ENCODE measurements around the gene TRAM2. TPM values are rescaled to one million over a fixed set of nuclear protein-coding genes. Genes with fewer than 3 reads are reported as not detected.
A peak's percentile ranks its signal among the peaks of the same experiment; 100 is the strongest.

The TRAM2 gene
- total RNA-seq, 1 donor from 2014 or later, result 320 TPM

DNA sequence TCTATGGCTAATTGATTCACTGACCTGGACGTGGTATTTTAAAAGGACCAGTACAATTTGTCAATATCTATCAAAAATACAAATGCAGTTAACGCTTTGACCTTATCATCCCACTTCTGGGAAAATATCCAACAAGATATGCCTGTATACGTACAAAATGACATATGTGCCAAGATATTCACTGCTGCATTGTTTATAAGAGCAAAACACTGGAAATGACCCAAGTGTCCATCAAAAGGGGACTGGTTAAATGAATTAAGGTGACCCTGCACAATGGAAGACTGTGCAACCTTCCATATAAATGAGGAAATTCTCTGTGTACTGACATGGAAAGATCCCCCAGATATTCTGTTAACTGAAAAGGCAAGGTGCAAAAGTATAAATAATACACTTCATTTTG is 13.9 kb downstream of the TRAM2 start:
- Mint-ChIP-seq H3K4me1 (ENCODE audit: unreplicated experiment) (peaks cover 89% of the 10 kb centered on the region), H3K27ac (ENCODE audit: unreplicated experiment) (peak overlapping the region; percentile 91), H3K4me3 (ENCODE audit: unreplicated experiment) (no peak overlapping the region), H3K36me3 (ENCODE audit: unreplicated experiment) (peaks cover 41% of the 10 kb centered on the region), H3K27me3 (ENCODE audit: unreplicated experiment) (no peaks in the 10 kb centered on the region), H3K9me3 (ENCODE audit: unreplicated experiment) (no peaks in the 10 kb centered on the region)
- TF ChIP-seq, protein P1, sequence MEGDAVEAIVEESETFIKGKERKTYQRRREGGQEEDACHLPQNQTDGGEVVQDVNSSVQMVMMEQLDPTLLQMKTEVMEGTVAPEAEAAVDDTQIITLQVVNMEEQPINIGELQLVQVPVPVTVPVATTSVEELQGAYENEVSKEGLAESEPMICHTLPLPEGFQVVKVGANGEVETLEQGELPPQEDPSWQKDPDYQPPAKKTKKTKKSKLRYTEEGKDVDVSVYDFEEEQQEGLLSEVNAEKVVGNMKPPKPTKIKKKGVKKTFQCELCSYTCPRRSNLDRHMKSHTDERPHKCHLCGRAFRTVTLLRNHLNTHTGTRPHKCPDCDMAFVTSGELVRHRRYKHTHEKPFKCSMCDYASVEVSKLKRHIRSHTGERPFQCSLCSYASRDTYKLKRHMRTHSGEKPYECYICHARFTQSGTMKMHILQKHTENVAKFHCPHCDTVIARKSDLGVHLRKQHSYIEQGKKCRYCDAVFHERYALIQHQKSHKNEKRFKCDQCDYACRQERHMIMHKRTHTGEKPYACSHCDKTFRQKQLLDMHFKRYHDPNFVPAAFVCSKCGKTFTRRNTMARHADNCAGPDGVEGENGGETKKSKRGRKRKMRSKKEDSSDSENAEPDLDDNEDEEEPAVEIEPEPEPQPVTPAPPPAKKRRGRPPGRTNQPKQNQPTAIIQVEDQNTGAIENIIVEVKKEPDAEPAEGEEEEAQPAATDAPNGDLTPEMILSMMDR (IDR thresholded peaks at IDR 0.05), result no peak
- no peak for DNase-seq (ENCODE audit: extremely low spot score, unreplicated experiment)

DNA sequence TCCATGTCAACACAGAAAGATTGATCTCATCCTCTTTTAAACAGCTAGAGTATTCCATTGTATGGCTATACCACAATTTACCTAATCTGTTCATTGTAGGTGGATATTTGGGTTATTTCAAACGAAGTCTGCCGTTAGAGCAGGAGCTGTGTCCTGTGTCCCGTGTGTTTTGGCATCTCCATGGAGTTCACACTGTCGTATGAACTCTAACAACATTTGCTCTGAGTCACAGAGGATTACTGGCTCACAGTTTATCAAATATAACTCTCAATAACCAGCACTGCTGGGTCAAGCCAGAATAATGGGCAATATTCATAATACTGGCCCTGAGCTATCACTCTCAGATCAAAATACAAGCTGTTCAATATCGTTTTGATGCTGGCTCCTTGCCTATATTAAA is 16.4 kb downstream of the TRAM2 start:
- Mint-ChIP-seq H3K4me1 (ENCODE audit: unreplicated experiment) (peaks cover 89% of the 10 kb centered on the region), H3K9me3 (ENCODE audit: unreplicated experiment) (no peaks in the 10 kb centered on the region), H3K27me3 (ENCODE audit: unreplicated experiment) (no peaks in the 10 kb centered on the region), H3K36me3 (ENCODE audit: unreplicated experiment) (peaks cover 32% of the 10 kb centered on the region), H3K27ac (ENCODE audit: unreplicated experiment) (peak overlapping the region; percentile 97), H3K4me3 (ENCODE audit: unreplicated experiment) (no peak overlapping the region)
- TF ChIP-seq, protein P1 (IDR thresholded peaks at IDR 0.05), result no peak
- no peak for DNase-seq (ENCODE audit: extremely low spot score, unreplicated experiment)

DNA sequence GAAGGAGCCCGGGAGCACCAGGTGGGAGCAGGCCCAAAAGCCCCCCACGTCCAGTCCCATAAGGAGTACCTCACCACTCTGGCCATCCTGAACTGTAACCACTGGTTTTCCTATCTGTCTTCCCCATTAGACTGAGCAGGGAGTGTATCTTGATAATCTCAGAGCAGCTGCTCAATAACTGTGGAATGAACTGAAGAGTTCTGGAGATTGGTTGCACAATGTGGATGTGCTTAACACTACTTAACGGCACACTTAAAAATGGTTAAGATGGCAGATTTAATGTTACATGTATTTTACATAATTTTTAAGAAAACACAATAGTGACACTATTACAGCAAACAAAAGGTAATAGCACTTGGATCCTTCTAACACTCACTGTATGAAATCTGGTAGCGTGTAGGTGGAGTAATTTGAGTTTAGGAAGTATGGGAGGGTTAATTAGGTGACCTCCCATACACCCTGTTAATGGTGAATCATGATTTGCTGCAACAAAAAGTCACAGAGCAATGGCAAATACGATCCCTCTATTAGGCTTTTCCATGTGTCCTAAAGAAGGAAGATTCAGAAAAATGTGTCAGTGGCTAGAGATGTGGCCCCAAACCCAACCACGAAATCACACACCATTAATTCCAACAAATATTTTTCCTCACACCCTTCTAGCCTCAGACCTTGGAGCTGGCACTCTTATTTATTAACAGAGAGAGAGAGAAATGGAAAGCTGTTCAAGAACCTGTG is 18.4 kb downstream of the TRAM2 start:
- H3K9me3 Mint-ChIP-seq (ENCODE audit: unreplicated experiment), result no peaks in the 10 kb centered on the region
- H3K36me3 Mint-ChIP-seq (ENCODE audit: unreplicated experiment), result peaks cover 27% of the 10 kb centered on the region
- DNase-seq (ENCODE audit: extremely low spot score, unreplicated experiment), result no peak
- no peak overlapping the region for H3K4me3 Mint-ChIP-seq (ENCODE audit: unreplicated experiment)
- H3K27ac Mint-ChIP-seq (ENCODE audit: unreplicated experiment), result peak overlapping the region; percentile 97
- peaks cover 88% of the 10 kb centered on the region for H3K4me1 Mint-ChIP-seq (ENCODE audit: unreplicated experiment)
- H3K27me3 Mint-ChIP-seq (ENCODE audit: unreplicated experiment), result no peaks in the 10 kb centered on the region
- TF ChIP-seq, protein P1 (IDR thresholded peaks at IDR 0.05), result no peak

DNA sequence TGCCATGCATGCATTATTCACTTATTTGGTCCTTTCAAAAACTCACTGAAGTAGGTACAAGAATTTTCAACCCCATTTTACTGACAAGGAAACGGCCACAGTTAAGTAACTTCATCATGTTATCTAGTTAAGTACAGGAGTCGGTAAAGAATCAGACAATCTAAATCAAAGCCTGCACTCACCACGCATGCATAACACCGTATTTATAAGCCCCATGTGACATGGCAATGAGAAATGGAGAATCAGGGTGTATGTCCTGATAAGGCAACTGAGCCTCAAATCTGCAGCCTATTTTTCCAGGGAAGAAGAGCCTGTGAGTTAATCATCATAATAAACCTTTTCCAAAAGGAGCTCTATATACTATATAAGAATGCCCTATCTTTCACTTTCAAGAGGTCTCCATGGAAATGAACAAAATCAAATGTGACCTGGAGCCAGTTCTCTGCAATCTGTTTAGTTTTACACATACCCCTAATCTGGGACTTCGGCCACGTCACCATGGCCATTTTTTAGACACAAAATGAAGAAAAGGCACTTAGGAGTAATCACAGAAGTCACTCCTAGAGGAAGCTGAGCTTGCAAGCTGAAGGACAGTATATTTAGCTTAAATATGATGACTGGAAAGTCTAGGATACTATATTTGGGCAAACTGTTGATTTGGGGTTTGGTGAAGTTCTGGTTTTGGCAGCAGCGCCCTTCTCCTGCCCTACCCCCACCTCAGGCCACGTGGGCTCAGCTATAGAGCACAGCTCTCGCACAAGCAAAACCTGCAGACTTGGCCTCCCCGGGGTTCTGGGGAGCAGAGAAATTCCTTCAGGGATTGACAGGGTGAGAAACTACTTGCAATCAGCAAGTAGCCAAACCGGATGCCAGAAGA is 19.2 kb downstream of the TRAM2 start:
- Mint-ChIP-seq H3K4me3 (ENCODE audit: unreplicated experiment) (no peak overlapping the region), H3K4me1 (ENCODE audit: unreplicated experiment) (peaks cover 88% of the 10 kb centered on the region), H3K27me3 (ENCODE audit: unreplicated experiment) (no peaks in the 10 kb centered on the region), H3K27ac (ENCODE audit: unreplicated experiment) (peak overlapping the region; percentile 97), H3K36me3 (ENCODE audit: unreplicated experiment) (peaks cover 24% of the 10 kb centered on the region), H3K9me3 (ENCODE audit: unreplicated experiment) (no peaks in the 10 kb centered on the region)
- TF ChIP-seq, protein P1 (IDR thresholded peaks at IDR 0.05), result no peak
- no peak for DNase-seq (ENCODE audit: extremely low spot score, unreplicated experiment)
